Retinal pigment epithelial cell (primary cell): ENCODE measurements around the gene HADHB.
A peak's percentile ranks its signal among the peaks of the same experiment; 100 is the strongest.

ENCODE experiments used
- DNase-seq: peaks from one replicate; pipeline ENCODE4 v3.0.0-alpha.2; 2010; ENCODE audit warnings: low read depth
- H3K4me3 ChIP-seq: 2 replicates; pipeline ENCODE4 v1.5.1; 2011; ENCODE audit warnings: mild to moderate bottlenecking, low read length, control low read depth, moderate library complexity
- CTCF ChIP-seq: conservative IDR thresholded peaks from 2 replicates; pipeline ENCODE4 v1.5.1; 2011; ENCODE audit warnings: low read depth, low read length, control low read depth, inconsistent platforms

Gene HADHB

GRCh38 chr2:26229595-26229994 lies 15.1 kb upstream of the HADHB start:
- no peak for DNase-seq
- H3K4me3 ChIP-seq, result no peak overlapping the region
- no peak for TF ChIP-seq CTCF

- DNase-seq, result no peak
- no peak for TF ChIP-seq CTCF
- no peak overlapping the region for H3K4me3 ChIP-seq
Measured at GRCh38 chr2:26230806-26231205, 13.9 kb upstream of the HADHB start.

- H3K4me3 ChIP-seq, result no peak overlapping the region
- peak; percentile 33 for TF ChIP-seq CTCF
- DNase-seq, result no peak
Measured at GRCh38 chr2:26235089-26235488, 9.7 kb upstream of the HADHB start.

- no peak overlapping the region for H3K4me3 ChIP-seq
- no peak for TF ChIP-seq CTCF
- DNase-seq, result no peak
Measured at GRCh38 chr2:26237868-26238267, 6.9 kb upstream of the HADHB start.

GRCh38 chr2:26238311-26238958 lies 6.3 kb upstream of the HADHB start:
- TF ChIP-seq CTCF, result no peak
- no peak for DNase-seq
- H3K4me3 ChIP-seq, result no peak overlapping the region

- H3K4me3 ChIP-seq, result no peak overlapping the region
- DNase-seq, result no peak
- TF ChIP-seq CTCF, result no peak
Measured at GRCh38 chr2:26241928-26242436, 2.8 kb upstream of the HADHB start.

GRCh38 chr2:26243470-26244308 lies 1.1 kb upstream of the HADHB start:
- DNase-seq, result no peak
- H3K4me3 ChIP-seq, result peak overlapping the region; percentile 82
- no peak for TF ChIP-seq CTCF
